Nephron progenitor cell (in vitro differentiated cells): ENCODE measurements around the gene TLDC2.
"Not testable (repeated sequence)": the region's sequence is repeated elsewhere in the genome, so short reads cannot be mapped to it uniquely, and the experiment has no call there.

ENCODE experiments used
- DNase-seq: peaks from one replicate; pipeline ENCODE4 v3.0.0; 2021
- H3K27ac Mint-ChIP-seq: 2 replicates; pipeline ENCODE4 v1.8.0; 2021; ENCODE audit warnings: mild to moderate bottlenecking, moderate library complexity, mixed read lengths
- H3K27me3 Mint-ChIP-seq: 2 replicates; pipeline ENCODE4 v1.8.0; 2021; ENCODE audit warnings: mild to moderate bottlenecking, low read depth, mixed read lengths; ENCODE audit not compliant: poor library complexity
- H3K36me3 Mint-ChIP-seq: 2 replicates; pipeline ENCODE4 v1.8.0; 2021; ENCODE audit warnings: low read depth, mixed read lengths
- H3K4me1 Mint-ChIP-seq: 2 replicates; pipeline ENCODE4 v1.8.0; 2021; ENCODE audit warnings: mixed read lengths
- H3K4me3 Mint-ChIP-seq: 2 replicates; pipeline ENCODE4 v1.8.0; 2021; ENCODE audit warnings: mild to moderate bottlenecking, moderate library complexity, mixed read lengths
- H3K9me3 Mint-ChIP-seq: 2 replicates; pipeline ENCODE4 v1.8.0; 2021; ENCODE audit warnings: mild to moderate bottlenecking, moderate library complexity, mixed read lengths
- TF ChIP-seq, protein P1 (sequence below): fragments of 200-600 bp; sonication (generic); IDR thresholded peaks from 2 replicates; pipeline ENCODE4 v1.5.0; 2021; ENCODE audit warnings: antibody characterized with exemption

TLDC2 gene

DNA sequence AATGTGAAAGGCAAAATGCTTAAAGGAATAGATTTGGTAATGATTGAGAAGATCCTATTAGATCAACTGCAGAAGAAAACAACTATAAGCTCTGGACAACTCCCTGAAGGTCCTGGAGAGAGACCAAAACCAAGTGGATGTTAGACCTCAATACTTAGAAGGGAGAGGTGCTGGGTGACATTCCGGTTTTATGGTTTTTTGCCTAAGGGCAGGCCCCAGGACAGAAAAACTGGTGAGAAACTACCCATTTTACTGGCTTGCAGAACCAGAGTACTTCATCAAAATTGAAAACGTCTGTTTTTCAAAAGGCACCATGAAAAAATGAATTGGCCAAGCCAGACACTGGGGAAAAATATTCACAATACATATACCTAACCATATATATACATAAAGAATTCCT, 49.3 kb downstream of the TLDC2 start:
- H3K4me3 Mint-ChIP-seq = no peak overlapping the region
- TF ChIP-seq, protein P1, sequence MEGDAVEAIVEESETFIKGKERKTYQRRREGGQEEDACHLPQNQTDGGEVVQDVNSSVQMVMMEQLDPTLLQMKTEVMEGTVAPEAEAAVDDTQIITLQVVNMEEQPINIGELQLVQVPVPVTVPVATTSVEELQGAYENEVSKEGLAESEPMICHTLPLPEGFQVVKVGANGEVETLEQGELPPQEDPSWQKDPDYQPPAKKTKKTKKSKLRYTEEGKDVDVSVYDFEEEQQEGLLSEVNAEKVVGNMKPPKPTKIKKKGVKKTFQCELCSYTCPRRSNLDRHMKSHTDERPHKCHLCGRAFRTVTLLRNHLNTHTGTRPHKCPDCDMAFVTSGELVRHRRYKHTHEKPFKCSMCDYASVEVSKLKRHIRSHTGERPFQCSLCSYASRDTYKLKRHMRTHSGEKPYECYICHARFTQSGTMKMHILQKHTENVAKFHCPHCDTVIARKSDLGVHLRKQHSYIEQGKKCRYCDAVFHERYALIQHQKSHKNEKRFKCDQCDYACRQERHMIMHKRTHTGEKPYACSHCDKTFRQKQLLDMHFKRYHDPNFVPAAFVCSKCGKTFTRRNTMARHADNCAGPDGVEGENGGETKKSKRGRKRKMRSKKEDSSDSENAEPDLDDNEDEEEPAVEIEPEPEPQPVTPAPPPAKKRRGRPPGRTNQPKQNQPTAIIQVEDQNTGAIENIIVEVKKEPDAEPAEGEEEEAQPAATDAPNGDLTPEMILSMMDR = no peak
- peaks cover 3% of the 10 kb centered on the region for H3K27me3 Mint-ChIP-seq
- H3K9me3 Mint-ChIP-seq = no peaks in the 10 kb centered on the region
- H3K27ac Mint-ChIP-seq = no peak overlapping the region
- DNase-seq = no peak
- H3K4me1 Mint-ChIP-seq = peaks cover 6% of the 10 kb centered on the region
- H3K36me3 Mint-ChIP-seq = peaks cover 10% of the 10 kb centered on the region

DNA sequence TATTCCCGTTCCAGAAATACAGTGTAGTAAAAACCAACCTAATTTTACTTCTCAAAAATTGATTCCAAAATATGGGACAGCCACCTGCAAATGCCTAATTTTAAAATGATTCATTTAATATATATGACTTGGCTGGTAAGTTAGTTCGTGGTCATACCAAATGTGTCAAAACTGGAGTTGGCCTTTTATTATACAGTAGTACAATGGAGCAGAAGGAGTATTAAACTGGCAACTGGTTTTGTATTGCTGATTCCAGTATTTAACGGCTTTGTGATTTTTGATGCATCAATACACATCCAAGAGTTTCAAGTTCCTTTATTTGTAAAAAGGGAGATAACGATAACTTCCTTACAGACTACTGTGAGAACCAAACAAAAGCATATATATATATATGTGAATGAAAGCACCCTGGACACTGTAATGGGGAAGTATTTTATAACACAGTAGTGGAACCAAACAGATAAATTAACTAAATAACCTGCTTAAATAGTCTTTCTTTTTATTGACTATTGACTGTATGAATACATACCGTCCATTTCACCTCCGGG, 50.8 kb downstream of the TLDC2 start:
- TF ChIP-seq, protein P1 = no peak
- H3K27me3 Mint-ChIP-seq = peaks cover 3% of the 10 kb centered on the region
- no peak overlapping the region for H3K4me3 Mint-ChIP-seq
- no peak overlapping the region for H3K27ac Mint-ChIP-seq
- H3K4me1 Mint-ChIP-seq = peaks cover 6% of the 10 kb centered on the region
- H3K36me3 Mint-ChIP-seq = peaks cover 10% of the 10 kb centered on the region
- DNase-seq = no peak
- no peaks in the 10 kb centered on the region for H3K9me3 Mint-ChIP-seq

DNA sequence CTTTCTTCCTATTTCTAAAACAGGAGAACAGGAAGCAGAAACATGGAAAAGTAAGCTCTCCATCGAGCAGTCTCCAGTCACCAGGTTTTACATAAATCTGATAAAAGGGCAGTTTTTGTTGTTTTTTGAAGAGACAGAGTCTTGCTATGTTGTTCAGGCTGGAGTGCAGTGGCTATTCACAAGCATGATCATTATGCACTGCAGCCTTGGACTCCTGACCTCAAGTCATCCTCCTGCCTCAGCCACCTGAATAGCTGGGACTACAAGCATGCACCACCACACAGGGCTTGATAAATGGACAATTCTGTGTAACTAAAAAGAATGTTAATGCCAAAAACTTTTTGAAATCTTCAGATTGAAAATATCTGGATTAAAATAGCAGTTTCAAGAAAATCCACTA, 51.8 kb downstream of the TLDC2 start:
- peaks cover 3% of the 10 kb centered on the region for H3K27me3 Mint-ChIP-seq
- DNase-seq = no peak
- TF ChIP-seq, protein P1 = no peak
- H3K4me3 Mint-ChIP-seq = no peak overlapping the region
- peaks cover 6% of the 10 kb centered on the region for H3K4me1 Mint-ChIP-seq
- H3K27ac Mint-ChIP-seq = no peak overlapping the region
- peaks cover 10% of the 10 kb centered on the region for H3K36me3 Mint-ChIP-seq
- no peaks in the 10 kb centered on the region for H3K9me3 Mint-ChIP-seq

DNA sequence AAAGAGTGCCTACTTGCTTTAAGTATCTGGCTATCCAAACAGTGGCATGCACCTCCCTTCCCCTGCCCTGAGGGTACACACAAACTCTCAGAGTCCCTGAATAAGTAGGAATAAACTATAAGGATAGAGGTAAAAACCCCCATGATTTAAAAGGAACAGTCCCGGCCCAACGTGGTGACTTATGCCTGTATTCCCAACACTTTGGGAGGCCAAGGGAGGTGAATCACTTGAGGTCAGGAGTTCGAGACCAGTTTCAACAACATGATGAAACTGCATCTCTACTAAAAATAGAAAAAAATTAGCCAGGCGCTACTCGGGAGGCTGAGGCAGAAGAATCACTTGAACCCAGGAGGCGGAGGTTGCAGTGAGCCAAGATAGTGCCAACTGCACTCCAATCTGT, 53.4 kb downstream of the TLDC2 start:
- Mint-ChIP-seq H3K9me3 (no peaks in the 10 kb centered on the region), H3K4me3 (no peak overlapping the region), H3K4me1 (no peaks in the 10 kb centered on the region), H3K27ac (no peak overlapping the region), H3K27me3 (peaks cover 3% of the 10 kb centered on the region), H3K36me3 (peaks cover 10% of the 10 kb centered on the region)
- TF ChIP-seq, protein P1 = no peak
- no peak for DNase-seq

DNA sequence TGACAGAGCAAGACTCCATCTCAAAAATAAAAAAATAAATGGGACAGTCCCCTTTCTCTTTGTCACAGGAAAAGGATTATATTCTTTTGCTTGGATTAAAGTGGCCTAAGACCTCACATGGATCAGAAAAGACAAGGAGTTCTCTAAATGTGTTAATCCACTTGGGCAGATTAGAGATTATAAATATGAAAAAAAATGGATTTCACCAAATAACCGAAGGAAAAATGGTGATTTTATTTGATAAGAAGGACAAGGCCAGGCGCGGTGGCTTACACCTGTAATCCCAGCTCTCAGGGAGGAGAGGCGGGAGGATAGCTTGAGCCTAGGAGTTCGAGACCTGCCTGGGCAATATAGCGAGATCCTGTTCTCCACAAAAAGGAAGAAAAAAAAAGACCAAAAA, 53.8 kb downstream of the TLDC2 start:
- H3K9me3 Mint-ChIP-seq = no peaks in the 10 kb centered on the region
- no peak overlapping the region for H3K27ac Mint-ChIP-seq
- TF ChIP-seq, protein P1 = no peak

DNA sequence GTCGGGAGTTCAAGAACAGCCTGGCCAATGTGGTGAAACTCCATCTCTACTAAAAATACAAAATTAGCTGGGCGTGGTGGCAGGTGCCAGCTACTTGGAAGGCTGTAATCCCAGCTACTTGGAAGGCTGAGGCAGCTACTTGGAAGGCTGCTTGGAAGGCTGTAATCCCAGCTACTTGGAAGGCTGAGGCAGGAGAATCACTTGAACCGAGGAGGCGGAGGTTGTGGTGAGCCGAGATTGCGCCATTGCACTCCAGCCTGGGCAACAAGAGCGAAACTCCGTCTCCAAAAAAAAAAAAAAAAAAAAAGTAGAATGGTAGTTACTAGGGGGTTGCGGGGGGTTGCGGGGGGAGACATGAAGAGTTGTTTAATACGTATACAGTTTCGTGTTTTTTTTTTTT, 56.1 kb downstream of the TLDC2 start:
- not testable (repeated sequence) for DNase-seq, H3K27ac Mint-ChIP-seq, H3K4me1 Mint-ChIP-seq, H3K27me3 Mint-ChIP-seq, H3K9me3 Mint-ChIP-seq, H3K4me3 Mint-ChIP-seq
- H3K36me3 Mint-ChIP-seq = peaks cover 10% of the 10 kb centered on the region

More for the DNA sequence above, 53.8 kb downstream of the TLDC2 start:
- H3K4me3 Mint-ChIP-seq = no peak overlapping the region
- peaks cover 10% of the 10 kb centered on the region for H3K36me3 Mint-ChIP-seq
- no peaks in the 10 kb centered on the region for H3K4me1 Mint-ChIP-seq
- DNase-seq = no peak
- peaks cover 3% of the 10 kb centered on the region for H3K27me3 Mint-ChIP-seq
